Stimulated activated naive CD4-positive, alpha-beta T cell (primary cell): ENCODE data around the gene PRR16.

Experiments used
- DNase-seq, 6 experiments: peaks; one replicate each; lab custom pipeline; 2025; lab: John Stamatoyannopoulos, UW

PRR16 gene

DNA sequence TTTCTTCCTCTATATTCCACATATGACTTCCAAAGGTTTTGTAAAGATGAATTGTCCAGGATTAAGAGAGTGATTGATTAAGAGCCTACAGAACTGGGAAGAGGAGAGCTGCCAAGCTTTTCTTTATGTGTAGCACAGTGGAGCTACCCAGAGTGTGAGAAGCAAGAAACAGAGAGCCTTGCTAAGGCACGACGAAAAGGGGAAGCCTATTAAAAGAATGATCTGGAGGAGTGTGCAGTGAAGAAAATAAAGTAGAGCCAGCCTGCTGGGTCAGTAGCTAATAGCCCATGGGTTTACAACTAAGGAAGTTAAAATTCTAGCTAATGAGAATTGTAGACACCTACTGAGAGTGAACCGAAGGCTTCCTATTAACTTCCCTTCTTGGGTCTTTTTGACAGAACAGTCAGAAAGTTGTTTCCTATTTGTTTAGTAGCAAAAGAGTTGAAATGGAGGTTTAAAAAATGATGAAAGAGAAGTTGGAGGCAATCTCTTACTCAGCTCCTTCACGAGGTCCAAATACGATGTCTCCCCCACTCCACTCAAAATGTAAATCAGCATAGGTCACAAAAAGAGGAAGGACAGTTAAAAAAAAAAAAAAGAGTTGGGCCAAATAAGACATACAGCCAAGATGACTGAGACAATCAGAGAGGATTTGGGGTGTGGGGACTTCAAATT lies 957 bp upstream of the PRR16 start:
- no peak for DNase-seq

DNA sequence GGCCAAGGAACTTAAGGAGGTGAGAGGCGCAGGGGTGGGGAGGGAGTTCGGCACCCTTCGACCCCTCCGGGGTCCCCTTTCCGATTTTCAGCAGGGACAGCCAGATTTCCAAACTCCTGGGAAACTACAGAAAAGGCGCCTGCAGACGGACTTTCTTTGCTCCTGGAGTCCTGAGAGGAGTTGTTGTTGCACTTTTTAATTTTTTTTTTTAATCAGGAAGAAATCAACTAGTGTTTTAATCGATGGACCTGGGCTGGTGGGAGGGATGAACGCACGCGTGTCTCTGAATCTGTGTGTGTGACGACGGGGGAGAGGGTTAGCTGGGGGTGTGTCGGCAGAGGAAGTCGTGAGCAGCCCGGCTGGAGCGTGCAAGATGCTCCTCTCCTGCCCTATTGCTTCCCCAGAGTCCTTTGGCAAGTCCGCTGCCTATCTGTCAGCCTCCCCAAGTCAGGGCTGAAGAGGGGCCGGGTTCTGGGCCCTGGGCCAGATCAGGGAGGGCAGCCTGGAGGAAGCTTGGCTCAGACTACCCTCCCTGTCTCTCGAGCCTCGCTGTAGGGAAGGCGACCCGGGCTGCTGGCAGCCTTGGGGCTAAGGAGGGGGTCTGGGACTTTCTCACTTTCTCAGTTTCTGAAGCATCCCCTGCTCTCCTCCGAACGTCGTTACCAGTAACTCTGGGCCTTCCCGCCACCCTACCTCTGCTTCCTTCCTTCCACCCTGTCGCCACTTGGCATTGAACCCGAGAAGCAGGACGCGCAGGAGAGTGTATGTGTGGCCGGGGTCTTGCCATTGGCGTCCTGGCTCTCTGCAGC lies 731 bp downstream of the PRR16 start:
- no peak for DNase-seq

GRCh38 chr5:120465436-120465961 lies 1.4 kb downstream of the PRR16 start:
- DNase-seq: no peak

DNA sequence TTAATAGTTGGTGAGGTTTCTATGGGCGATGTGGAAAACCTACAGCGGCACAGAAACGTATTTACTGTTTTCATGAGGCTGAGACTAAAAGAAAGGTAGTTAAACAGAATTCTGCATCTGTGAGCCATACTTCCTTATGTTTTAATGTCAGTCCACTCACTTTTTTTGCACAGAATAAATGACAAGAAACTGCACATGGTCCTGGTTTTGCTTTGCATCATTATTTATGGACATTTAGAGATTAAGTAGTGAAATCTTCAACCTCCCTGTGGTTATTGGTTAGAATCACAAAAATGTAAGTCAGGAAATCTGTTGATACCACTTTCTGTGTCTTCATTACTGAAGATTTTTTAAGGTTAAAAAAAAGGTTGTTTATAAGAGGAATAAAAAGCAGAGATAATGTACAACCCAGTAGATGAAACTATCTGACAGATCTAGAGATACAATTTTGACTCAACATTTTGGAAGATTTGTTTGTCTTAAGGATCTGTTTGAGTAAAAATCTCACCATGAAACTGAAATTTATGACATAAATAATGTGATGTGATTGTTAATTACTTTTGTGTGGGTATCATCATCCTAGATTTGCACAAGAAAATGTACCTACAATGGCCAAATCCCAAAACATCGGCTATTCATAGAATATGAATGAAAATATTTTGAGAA lies 2.4 kb downstream of the PRR16 start:
- DNase-seq: no peak

- DNase-seq: no peak
Measured at GRCh38 chr5:120471971-120472370, 7.9 kb downstream of the PRR16 start.

DNA sequence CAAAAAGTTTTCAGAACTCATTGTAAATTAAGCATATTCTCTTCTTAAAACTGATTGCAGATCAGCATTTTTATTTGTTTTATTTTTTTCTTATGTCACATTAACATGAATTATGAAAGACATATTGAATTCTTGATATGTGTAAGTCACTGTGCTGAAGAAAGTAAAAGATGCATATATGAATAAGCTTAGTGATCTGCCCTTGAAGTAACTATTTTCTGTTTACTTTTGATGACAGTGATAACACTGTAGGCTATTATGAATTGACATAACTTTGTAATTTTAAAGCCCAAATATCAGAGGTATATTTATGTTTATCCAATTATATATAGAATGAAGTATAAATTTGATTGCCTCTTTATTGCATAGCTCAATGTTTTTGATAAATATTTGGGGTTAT lies 8.8 kb downstream of the PRR16 start:
- DNase-seq: no peak

DNA sequence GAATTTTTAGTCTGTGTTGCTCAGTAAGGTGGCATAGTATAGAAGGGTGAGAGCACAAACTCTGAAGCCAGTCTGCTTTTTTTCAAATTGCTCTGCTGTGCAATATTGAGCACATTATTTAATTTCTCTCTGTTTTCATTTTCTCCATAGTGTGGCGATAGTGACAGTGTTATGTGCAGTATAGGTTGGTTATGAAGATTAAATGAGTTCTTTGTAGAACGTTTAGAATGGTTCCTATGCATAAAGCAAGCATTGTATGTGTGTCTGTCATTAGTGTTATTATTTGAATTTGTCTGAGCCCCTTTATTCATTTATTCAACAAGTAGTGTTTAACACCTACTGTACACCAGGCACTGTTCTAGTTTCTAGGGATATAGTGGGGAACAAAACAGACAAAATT lies 9.2 kb downstream of the PRR16 start:
- no peak for DNase-seq

GRCh38 chr5:120476063-120476462 lies 12.0 kb downstream of the PRR16 start:
- DNase-seq: no peak

DNA sequence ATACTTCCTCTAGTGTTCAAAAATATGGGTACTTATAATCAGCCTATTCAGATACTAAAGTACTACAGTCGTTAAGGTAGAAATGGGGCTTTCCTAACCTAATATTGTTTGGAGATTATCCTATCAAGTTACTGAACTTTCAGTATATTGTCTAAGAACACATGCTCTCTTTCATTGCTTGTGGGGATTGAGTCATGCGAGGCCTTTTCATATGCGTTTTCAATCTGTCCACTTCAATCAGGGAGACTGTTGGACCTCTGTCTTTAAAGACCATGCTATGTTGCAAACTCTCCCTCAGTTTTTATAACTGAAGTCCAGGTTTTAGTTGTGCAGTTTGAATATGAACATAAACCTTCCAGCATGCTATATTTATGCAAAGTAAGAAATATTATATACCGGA lies 15.0 kb downstream of the PRR16 start:
- no peak for DNase-seq

- no peak for DNase-seq
Measured at GRCh38 chr5:120499876-120500563, 35.9 kb downstream of the PRR16 start.

DNA sequence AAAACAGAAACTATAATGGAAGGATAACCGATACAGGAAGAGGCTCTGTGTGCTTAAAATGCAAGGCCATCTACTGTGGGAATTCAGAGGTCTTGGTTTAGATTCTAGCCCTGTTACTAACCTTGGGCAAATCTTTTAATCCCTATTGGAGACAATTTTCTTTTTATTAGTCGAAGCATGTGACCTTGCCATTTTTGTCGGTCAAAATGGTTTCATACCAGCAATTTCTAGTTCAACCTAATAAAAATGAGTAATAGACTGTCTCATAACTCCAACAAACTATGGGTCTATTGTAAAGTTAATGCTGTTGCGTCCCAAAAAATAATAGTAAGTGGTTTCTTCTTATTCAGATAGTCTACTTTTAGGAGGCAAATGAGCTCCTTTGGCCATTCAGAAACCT lies 38.4 kb downstream of the PRR16 start:
- DNase-seq: no peak

- no peak for DNase-seq
Measured at GRCh38 chr5:120503341-120503740, 39.2 kb downstream of the PRR16 start.

DNA sequence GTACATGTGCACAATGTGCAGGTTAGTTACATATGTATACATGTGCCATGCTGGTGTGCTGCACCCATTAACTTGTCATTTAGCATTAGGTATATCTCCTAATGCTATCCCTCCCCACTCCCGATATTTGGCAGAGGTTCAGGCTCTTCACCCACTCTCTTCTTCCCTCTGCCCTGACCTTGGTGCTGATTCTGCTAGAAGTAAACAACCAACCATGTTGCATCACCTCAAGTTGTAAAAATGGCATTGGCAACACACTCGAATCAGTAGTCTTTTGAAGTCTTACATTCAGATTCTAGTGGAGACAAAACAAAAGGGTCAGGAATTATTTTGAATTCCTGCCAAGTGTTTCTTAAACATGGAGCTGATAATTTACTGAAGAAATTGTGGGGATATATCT lies 40.0 kb downstream of the PRR16 start:
- DNase-seq: no peak

DNA sequence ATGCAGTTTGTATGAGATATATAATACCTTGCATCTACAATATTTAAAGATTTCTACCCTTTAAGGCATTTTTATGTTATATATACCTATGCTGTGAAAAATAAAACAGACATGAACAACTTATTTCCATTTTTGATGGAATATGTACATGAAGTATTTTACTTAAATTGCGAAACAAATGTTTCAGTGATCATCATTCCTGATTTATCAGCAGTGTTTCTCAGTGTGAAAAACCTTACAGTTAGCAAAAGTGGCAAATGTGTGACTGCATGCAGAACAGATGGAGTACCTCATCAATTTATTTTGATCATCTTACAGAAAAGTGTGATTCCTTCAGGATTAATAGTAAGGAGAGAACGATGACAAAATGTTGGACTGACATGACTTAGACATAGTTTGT lies 43.1 kb downstream of the PRR16 start:
- no peak for DNase-seq

DNA sequence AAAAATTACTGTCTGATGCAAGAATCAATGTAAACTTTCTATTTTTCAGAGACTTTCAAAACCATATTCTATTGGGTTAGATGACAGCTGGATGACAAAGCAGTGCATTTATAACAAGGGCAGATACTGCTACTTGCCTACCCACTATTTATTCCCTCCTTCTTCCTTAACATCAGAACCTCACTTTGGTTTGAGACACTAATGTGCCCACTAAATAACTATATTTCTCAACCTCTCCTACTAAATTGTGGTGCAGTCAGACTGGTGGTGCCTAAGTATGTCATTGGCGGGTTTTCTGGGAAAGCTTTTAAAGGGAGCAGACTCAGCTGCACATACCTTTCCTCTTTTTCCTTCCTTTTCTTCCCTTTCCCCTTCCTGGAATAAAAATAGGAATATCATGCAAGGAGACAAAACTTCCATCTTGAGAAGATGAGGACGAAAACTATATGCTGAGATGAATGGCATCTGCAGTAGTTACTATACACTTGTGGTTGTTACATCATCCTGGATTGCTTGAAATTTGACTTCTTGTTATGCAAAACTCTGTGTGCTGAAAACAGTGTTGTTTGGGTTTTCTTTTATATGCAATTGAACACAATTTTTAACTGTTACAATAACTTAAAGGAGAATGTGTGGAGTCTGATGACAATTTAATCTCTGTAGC lies 43.8 kb downstream of the PRR16 start:
- no peak for DNase-seq

DNA sequence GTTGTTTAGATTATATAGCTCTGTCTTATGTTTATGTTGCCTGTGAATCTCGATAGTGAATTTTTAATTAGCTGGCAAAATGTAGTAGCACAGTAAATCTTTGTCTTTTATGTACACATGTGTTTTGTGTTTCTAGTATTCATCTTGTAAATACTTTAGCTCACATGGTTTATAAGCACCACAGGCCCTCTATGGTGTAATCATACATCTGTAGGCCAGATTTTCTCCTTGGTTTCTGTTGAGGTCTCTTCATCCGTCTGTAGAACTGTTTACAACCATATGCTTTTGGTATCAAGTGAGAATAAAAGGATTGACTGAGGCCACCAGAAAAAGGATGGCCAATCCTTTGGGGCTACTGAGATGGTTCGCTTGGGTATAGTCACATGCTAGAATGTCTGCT lies 45.0 kb downstream of the PRR16 start:
- DNase-seq: no peak

DNA sequence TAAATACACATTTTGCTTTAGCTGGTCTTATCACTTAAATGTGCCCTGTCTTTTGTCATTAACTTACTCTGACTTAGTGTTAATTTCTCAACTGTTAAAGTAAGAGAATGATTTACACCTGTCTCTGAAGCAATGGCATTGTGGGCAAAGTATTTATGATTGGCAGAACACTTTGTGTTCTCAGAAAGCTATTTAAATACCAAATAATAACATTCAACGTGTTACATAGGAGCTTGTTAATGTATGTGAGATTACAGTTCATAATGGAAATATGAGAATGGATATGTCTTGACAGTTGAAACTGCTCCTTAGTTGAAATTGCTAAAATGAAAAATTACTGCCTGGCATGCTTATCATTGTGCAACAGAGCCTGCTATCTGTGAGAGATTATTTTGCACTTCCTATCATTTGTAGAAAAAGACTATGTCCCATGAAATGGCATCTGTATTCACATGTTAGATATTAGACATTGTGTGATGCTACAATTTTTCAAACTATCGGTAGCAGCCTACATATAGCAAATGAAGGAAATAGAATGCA lies 46.1 kb downstream of the PRR16 start:
- DNase-seq: no peak

DNA sequence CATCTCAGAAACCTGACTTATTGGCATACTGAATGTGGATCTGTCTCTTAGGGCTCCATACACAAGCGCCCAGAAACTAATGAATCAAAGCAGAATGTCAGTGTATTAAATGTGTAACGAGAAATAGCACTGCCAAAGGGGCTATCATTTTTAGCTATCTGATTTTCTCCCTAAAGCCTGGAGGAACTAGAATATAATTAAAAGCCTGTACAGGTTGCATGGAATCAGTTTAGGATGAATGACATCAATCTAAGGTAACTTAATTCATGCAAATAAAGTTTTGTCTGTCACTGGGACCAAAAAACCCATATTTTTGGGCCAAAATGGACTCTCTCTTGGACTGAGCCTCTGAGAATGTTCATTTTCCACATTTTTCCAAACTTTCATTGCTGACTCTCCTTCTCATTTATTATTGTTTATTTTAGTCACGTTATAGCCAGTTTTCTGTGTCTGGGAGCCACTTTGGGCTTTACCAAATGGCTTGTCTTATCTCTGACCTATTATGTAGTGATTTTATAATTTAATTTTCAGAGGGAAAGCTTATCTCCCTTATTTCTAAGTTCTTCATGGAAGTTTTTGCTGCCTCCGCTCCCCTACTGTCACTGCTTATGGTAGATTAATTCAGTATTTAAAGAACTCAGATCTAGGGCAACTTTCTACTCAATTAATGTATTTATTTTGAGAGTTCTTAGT lies 47.0 kb downstream of the PRR16 start:
- DNase-seq: no peak

- no peak for DNase-seq
Measured at GRCh38 chr5:120512068-120512467, 48.0 kb downstream of the PRR16 start.

DNA sequence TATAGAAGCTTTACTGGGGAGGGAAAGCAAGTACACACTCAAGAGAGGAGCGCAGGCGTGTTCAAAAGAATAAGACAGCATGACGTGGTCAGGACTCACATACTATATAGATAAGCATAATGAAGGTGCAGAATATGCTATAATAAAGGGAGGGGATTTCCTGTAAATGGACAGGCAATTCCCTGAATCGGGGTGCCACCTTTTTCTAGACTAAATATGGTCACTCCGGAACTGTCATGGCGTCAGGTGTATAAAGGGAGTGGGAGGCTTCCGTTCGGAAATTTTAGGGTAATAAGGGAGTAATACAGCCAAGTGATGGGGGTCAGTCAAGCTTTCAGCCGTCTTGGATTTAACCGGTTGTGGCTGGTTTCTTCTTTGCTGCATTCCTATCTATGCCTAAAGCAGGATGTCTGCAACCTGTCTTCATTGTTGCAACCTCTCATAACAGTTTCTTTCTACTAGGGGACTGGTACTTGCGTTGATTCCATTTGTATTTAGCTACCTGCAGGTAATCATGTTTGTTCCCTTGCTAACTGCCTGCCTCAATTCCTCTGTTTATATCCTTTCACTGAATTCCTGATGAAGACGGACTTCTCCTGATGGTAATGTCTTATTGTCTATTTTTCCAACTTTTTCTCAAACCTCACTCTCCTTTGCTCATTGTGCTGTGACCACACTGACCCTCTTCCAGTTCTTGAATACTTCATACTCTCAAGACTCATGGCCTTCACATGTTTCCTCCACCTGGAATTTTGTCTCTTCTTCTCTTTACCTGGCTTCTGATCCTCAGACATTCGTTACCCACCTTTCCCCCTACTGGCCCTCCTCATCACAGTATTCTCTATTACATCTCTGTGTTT lies 48.9 kb downstream of the PRR16 start:
- no peak for DNase-seq
